Measurements from ENCODE around the gene OR11L1. TPM values are rescaled to one million over a fixed set of nuclear protein-coding genes. Genes with fewer than 3 reads are reported as not detected.
A peak's percentile ranks its signal among the peaks of the same experiment; 100 is the strongest.

Gene OR11L1
- total RNA-seq, result not detected

DNA sequence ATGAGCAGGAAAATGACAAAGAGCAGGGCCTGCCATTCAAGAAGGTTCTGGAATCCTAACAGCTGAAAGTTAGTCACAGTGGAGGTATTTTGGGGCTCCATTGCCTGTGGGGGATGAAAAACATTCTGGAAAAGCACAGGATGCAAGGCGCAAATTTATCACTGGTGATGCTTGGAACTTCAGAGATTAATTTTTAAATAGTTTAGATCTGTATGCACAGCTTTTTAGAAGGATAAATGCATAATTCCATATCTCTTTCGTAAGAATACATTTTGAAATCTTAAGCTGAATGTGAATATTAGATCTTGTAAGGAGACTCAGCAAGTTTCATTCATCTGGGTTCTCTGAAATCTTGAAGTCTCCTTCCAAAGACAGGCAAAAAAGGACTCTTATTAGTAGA is at the start of gene OR11L1:
Gene OR11L1, minus strand, starts transcription at position 101 of the 400 bp plus-strand sequence. Its CDS starts 0 bp downstream, at position 101.
- H3K27ac Mint-ChIP-seq, result no peak within 1 kb of the TSS
- ATAC-seq (no peak), DNase-seq (no peak)
- H3K36me3 Mint-ChIP-seq (ENCODE audit: low read depth), result no peaks in the 10 kb centered on the region
- ChIA-PET CTCF (no interaction called here), POLR2A (no interaction called here)
- no peak within 1 kb of the TSS for H3K4me3 Mint-ChIP-seq
- no peaks in the 10 kb centered on the region for H3K9me3 Mint-ChIP-seq (ENCODE audit: insufficient read depth)
- H3K27me3 Mint-ChIP-seq (ENCODE audit: low read depth), result no peaks in the 10 kb centered on the region
- peaks cover 2% of the 10 kb centered on the region for H3K4me1 Mint-ChIP-seq (ENCODE audit: low read depth)

- POLR2A ChIA-PET, result no interaction called here
- Mint-ChIP-seq H3K4me1 (ENCODE audit: low read depth) (no peaks in the 10 kb centered on the region), H3K36me3 (ENCODE audit: low read depth) (no peaks in the 10 kb centered on the region), H3K27me3 (ENCODE audit: low read depth) (no peaks in the 10 kb centered on the region), H3K27ac (no peak overlapping the region), H3K4me3 (no peak overlapping the region), H3K9me3 (ENCODE audit: insufficient read depth) (no peaks in the 10 kb centered on the region)
- CTCF ChIA-PET, result no interaction called here
- DNase-seq (no peak), ATAC-seq (no peak)
These were observed 43.2 kb upstream of the OR11L1 start for GRCh38 chr1:247884797-247885413.

DNA sequence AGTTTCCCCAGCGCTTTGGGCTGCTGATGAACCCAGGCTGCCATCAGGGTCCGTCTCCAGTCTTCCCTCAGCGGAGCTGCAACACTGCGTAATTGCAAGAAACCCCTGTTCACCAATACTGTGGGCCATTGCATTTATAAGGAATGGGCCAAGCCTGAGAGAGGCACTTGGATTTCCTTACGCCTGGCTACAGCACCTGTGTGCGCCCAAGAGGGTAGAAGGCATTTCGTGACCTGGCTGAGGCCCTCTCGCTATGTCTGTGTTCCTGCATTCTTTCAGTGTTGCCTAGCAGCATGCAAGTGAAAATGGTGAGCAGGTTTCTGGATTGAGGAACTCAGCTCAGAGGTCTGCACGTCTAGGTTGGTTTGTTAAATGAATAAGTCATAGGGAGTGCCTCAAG is 41.6 kb upstream of the OR11L1 start:
- no peak overlapping the region for H3K27ac Mint-ChIP-seq
- H3K36me3 Mint-ChIP-seq (ENCODE audit: low read depth), result no peaks in the 10 kb centered on the region
- no peak for ATAC-seq
- H3K27me3 Mint-ChIP-seq (ENCODE audit: low read depth), result no peaks in the 10 kb centered on the region
- POLR2A ChIA-PET, result no interaction called here
- CTCF ChIA-PET, result no interaction called here
- no peaks in the 10 kb centered on the region for H3K4me1 Mint-ChIP-seq (ENCODE audit: low read depth)
- no peak for DNase-seq
- no peak overlapping the region for H3K4me3 Mint-ChIP-seq
- H3K9me3 Mint-ChIP-seq (ENCODE audit: insufficient read depth), result no peaks in the 10 kb centered on the region

GRCh38 chr1:247865416-247865815 is 23.7 kb upstream of the OR11L1 start:
- Mint-ChIP-seq H3K36me3 (ENCODE audit: low read depth) (no peaks in the 10 kb centered on the region), H3K9me3 (ENCODE audit: insufficient read depth) (no peaks in the 10 kb centered on the region), H3K27me3 (ENCODE audit: low read depth) (peaks cover 8% of the 10 kb centered on the region), H3K4me3 (no peak overlapping the region), H3K27ac (no peak overlapping the region), H3K4me1 (ENCODE audit: low read depth) (no peaks in the 10 kb centered on the region)
- ChIA-PET CTCF (no interaction called here), POLR2A (no interaction called here)
- ATAC-seq (no peak), DNase-seq (no peak)

DNA sequence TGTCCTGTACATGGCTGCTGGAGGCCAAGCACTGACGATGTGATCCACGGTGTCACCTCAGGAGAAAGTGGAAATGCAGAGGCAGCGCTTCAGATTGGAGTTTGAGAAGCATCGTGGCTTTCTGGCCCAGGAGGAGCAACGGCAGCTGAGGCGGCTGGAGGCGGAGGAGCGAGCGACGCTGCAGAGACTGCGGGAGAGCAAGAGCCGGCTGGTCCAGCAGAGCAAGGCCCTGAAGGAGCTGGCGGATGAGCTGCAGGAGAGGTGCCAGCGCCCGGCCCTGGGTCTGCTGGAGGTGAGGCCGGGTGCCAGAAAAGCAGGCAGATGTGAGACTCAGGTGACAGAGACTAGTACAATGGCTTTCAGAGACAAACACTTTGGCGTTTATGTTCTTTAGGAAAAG is 22.9 kb upstream of the OR11L1 start:
- Mint-ChIP-seq H3K9me3 (ENCODE audit: insufficient read depth) (no peaks in the 10 kb centered on the region), H3K36me3 (ENCODE audit: low read depth) (no peaks in the 10 kb centered on the region), H3K27ac (no peak overlapping the region), H3K4me1 (ENCODE audit: low read depth) (no peaks in the 10 kb centered on the region), H3K4me3 (no peak overlapping the region), H3K27me3 (ENCODE audit: low read depth) (peaks cover 8% of the 10 kb centered on the region)
- DNase-seq (no peak), ATAC-seq (no peak)
- ChIA-PET POLR2A (no interaction called here), CTCF (no interaction called here)

GRCh38 chr1:247862756-247863155 is 21.1 kb upstream of the OR11L1 start:
- Mint-ChIP-seq H3K4me3 (no peak overlapping the region), H3K27me3 (ENCODE audit: low read depth) (peaks cover 18% of the 10 kb centered on the region), H3K36me3 (ENCODE audit: low read depth) (no peaks in the 10 kb centered on the region), H3K27ac (no peak overlapping the region), H3K9me3 (ENCODE audit: insufficient read depth) (no peaks in the 10 kb centered on the region), H3K4me1 (ENCODE audit: low read depth) (peaks cover 5% of the 10 kb centered on the region)
- DNase-seq (no peak), ATAC-seq (no peak)
- ChIA-PET POLR2A (no interaction called here), CTCF (no interaction called here)

GRCh38 chr1:247857985-247858619 is 16.4 kb upstream of the OR11L1 start:
- peak overlapping the region; percentile 68 for H3K4me3 Mint-ChIP-seq
- H3K36me3 Mint-ChIP-seq (ENCODE audit: low read depth), result no peaks in the 10 kb centered on the region
- no peaks in the 10 kb centered on the region for H3K9me3 Mint-ChIP-seq (ENCODE audit: insufficient read depth)
- ChIA-PET CTCF (interaction anchor here (0.9 kb wide), 1 partner anchor 79 kb away, joined by 3 read pairs; no protein-coding TSS in a partner anchor), POLR2A (no interaction called here)
- no peak overlapping the region for H3K27ac Mint-ChIP-seq
- ATAC-seq, result no peak
- peaks cover 9% of the 10 kb centered on the region for H3K4me1 Mint-ChIP-seq (ENCODE audit: low read depth)
- no peak for DNase-seq
- H3K27me3 Mint-ChIP-seq (ENCODE audit: low read depth), result peaks cover 29% of the 10 kb centered on the region

DNA sequence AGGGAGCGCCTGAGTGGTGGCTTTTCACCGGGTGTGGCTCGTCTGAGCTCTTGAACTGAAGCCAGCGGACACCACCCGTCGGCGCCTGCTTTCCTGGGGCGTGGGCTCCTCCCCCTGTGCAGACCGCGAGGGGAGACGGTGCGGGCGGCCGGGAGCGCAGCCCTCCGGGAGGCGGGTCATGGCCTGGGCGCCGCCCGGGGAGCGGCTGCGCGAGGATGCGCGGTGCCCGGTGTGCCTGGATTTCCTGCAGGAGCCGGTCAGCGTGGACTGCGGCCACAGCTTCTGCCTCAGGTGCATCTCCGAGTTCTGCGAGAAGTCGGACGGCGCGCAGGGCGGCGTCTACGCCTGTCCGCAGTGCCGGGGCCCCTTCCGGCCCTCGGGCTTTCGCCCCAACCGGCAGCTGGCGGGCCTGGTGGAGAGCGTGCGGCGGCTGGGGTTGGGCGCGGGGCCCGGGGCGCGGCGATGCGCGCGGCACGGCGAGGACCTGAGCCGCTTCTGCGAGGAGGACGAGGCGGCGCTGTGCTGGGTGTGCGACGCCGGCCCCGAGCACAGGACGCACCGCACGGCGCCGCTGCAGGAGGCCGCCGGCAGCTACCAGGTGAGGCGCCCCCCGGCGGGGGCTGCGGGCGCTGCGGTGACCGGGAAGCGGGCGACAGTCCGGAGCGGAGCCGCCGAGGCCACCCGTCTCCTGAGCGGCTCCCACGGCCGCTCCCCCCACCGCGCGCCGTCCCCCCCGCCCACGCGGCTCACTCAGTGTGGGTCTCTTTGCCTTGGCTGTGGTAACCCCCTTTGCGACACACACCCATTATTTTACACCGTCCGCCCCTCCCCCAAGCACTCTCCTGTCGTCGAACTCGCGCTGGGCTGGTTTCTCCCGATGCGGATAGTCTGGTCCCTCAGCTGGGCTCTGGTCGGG is 15.6 kb upstream of the OR11L1 start, which contains the start of gene TRIM58:
Gene TRIM58, plus strand, starts transcription at position 119 of the 916 bp plus-strand sequence. Its CDS starts 60 bp downstream, at position 179.
- H3K27ac Mint-ChIP-seq, result peak within 1 kb of the TSS; percentile 35
- ATAC-seq, result peak; percentile 86
- POLR2A ChIA-PET, result no interaction called here

DNA sequence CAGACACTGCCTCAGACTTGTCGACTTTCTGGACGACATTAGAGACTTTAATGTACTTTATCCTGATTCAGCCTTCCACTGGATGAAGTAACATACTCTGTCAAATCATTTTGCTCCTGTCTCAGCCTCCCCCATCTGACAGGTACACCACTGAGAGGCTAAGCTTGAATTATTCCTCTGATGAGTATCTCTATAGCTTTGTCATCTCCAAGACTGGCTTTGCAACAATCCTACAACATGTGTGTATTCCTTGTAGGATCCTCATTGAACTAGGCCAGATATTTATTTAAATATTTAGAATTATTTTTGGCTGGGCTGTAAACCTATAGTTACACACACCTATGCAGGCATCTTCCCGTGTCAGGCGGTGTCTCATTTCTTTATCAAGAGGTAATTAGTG is 14.2 kb upstream of the OR11L1 start:
- ChIA-PET POLR2A (no interaction called here), CTCF (interaction anchor here (0.6 kb wide), 1 partner anchor 12 kb away, joined by 3 read pairs; no protein-coding TSS in a partner anchor)
- DNase-seq, result no peak
- Mint-ChIP-seq H3K4me1 (ENCODE audit: low read depth) (peaks cover 9% of the 10 kb centered on the region), H3K9me3 (ENCODE audit: insufficient read depth) (no peaks in the 10 kb centered on the region), H3K27ac (no peak overlapping the region), H3K36me3 (ENCODE audit: low read depth) (no peaks in the 10 kb centered on the region), H3K27me3 (ENCODE audit: low read depth) (peaks cover 26% of the 10 kb centered on the region), H3K4me3 (no peak overlapping the region)
- ATAC-seq, result no peak

More for the DNA sequence above, 15.6 kb upstream of the OR11L1 start, which contains the start of gene TRIM58:
- Mint-ChIP-seq H3K4me1 (ENCODE audit: low read depth) (peaks cover 9% of the 10 kb centered on the region), H3K9me3 (ENCODE audit: insufficient read depth) (no peaks in the 10 kb centered on the region), H3K36me3 (ENCODE audit: low read depth) (no peaks in the 10 kb centered on the region), H3K27me3 (ENCODE audit: low read depth) (peaks cover 29% of the 10 kb centered on the region), H3K4me3 (peak within 1 kb of the TSS; percentile 68)
- CTCF ChIA-PET, result interaction anchor here (0.9 kb wide), 1 partner anchor 80 kb away, joined by 3 read pairs; no protein-coding TSS in a partner anchor
- peak; percentile 37 for DNase-seq

DNA sequence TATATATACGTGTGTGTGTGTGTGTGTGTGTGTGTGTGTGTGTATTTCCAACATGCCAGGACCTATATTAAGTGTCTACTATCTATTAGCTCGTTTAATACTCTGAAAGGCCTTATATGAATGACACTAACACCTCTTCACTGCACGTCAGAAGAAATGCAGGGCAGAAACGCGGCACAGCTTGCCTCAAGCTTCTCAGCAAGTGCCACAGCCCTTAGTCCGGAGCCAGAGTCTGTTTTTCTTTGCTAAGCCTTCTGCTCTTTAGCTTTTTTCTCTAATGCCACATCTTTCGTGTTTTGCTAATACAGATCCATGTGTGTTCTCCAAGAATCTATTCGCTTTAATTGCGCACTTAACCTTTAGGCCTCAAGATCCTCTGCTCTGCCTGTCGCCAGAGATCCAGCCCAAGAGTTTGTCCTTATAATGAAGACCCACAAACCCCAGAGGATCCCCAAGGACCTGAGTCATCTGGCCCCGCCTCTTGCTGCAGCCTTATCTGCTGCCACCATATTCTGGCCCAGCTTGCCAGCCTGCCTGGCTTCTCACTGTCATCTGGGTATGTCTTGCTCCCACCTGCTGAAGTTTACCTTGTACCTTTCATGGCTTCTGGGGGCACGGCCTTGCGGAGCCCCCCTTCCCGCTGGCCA is 13.3 kb upstream of the OR11L1 start:
- ChIA-PET CTCF (no interaction called here), POLR2A (no interaction called here)
- H3K4me3 Mint-ChIP-seq, result no peak overlapping the region
- no peaks in the 10 kb centered on the region for H3K9me3 Mint-ChIP-seq (ENCODE audit: insufficient read depth)
- peaks cover 9% of the 10 kb centered on the region for H3K4me1 Mint-ChIP-seq (ENCODE audit: low read depth)
- ATAC-seq (no peak), DNase-seq (no peak)
- no peaks in the 10 kb centered on the region for H3K36me3 Mint-ChIP-seq (ENCODE audit: low read depth)
- peaks cover 21% of the 10 kb centered on the region for H3K27me3 Mint-ChIP-seq (ENCODE audit: low read depth)
- no peak overlapping the region for H3K27ac Mint-ChIP-seq

DNA sequence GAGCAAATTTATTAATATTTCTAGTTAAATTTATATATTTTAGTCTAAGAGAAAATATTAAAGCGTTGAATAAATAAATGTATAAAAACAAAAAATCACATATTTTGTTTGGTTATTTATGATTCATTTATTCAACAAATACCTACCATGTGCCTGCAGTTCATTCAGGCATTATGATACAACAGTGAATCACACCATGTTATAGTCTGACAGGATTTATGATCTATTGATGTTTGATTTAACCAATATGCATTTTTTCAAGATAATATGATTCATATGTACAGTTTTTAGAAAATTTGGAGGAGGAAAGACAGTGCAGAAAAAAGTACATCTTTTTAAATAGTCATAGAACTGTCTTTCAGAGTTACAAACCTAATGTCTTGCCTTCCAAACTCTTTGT is 7.9 kb upstream of the OR11L1 start:
- no peak for DNase-seq
- ChIA-PET CTCF (no interaction called here), POLR2A (no interaction called here)
- H3K27ac Mint-ChIP-seq, result no peak overlapping the region
- no peak for ATAC-seq
- no peak overlapping the region for H3K4me3 Mint-ChIP-seq
- H3K27me3 Mint-ChIP-seq (ENCODE audit: low read depth), result no peaks in the 10 kb centered on the region
- no peaks in the 10 kb centered on the region for H3K9me3 Mint-ChIP-seq (ENCODE audit: insufficient read depth)
- H3K36me3 Mint-ChIP-seq (ENCODE audit: low read depth), result no peaks in the 10 kb centered on the region
- no peaks in the 10 kb centered on the region for H3K4me1 Mint-ChIP-seq (ENCODE audit: low read depth)

DNA sequence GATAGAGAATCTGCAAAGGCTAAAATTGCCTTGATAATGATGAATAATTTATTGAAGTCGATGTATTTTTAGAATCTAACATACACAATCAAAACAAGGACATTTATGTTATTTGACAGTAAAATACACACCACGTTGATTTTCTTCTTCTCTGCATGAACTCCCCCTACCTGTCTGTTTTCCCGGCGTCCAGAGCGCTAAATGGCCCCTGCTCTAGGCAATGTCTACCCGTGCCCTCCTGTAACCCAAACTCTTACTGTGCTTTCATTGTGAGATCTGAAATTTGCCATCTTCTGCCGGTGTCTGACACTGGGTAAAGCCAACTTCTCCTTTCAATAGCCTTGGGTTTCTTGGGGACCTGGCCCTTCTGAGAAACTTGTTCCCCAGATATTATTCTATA is 6.7 kb upstream of the OR11L1 start:
- POLR2A ChIA-PET, result no interaction called here
- no peaks in the 10 kb centered on the region for H3K27me3 Mint-ChIP-seq (ENCODE audit: low read depth)
- CTCF ChIA-PET, result no interaction called here
- no peak for ATAC-seq
- no peaks in the 10 kb centered on the region for H3K36me3 Mint-ChIP-seq (ENCODE audit: low read depth)
- H3K4me1 Mint-ChIP-seq (ENCODE audit: low read depth), result no peaks in the 10 kb centered on the region
- H3K4me3 Mint-ChIP-seq, result no peak overlapping the region
- DNase-seq, result no peak
- no peak overlapping the region for H3K27ac Mint-ChIP-seq
- H3K9me3 Mint-ChIP-seq (ENCODE audit: insufficient read depth), result no peaks in the 10 kb centered on the region
